Stimulated activated naive CD8-positive, alpha-beta T cell treated with anti-CD3 and anti-CD28 coated beads, Interleukin-15, Interleukin-2, amounts not matched to agents 100 ng/mL and 50 ng/mL, for 24 hours (primary cell): ENCODE results near the gene TOR1A.

Source experiments
- H3K27ac Mint-ChIP-seq: one replicate; pipeline ENCODE4 v1.8.0; 2021; ENCODE audit warnings: mild to moderate bottlenecking, mixed read lengths
- H3K27me3 Mint-ChIP-seq: one replicate; pipeline ENCODE4 v1.8.0; 2021; ENCODE audit warnings: mixed read lengths
- H3K36me3 Mint-ChIP-seq: one replicate; pipeline ENCODE4 v1.8.0; 2021; ENCODE audit warnings: low read depth, mixed read lengths
- H3K4me1 Mint-ChIP-seq: one replicate; pipeline ENCODE4 v1.8.0; 2021; ENCODE audit warnings: low read depth, mixed read lengths
- H3K4me3 Mint-ChIP-seq: one replicate; pipeline ENCODE4 v1.8.0; 2021; ENCODE audit warnings: mild to moderate bottlenecking, mixed read lengths
- H3K9me3 Mint-ChIP-seq: one replicate; pipeline ENCODE4 v1.8.0; 2021; ENCODE audit warnings: mixed read lengths

TOR1A gene

GRCh38 chr9:129823935-129824601 is at the start of gene TOR1A:
Gene TOR1A, minus strand, starts transcription at chr9:129824136. Its CDS starts 51 bp downstream, at chr9:129824085.
- H3K27ac Mint-ChIP-seq, result peak within 1 kb of the TSS; percentile 63
- H3K36me3 Mint-ChIP-seq, result peaks cover 39% of the 10 kb centered on the region
- no peaks in the 10 kb centered on the region for H3K27me3 Mint-ChIP-seq

GRCh38 chr9:129871046-129871445 is 47.1 kb upstream of the TOR1A start:
- H3K27me3 Mint-ChIP-seq, result no peaks in the 10 kb centered on the region
- H3K27ac Mint-ChIP-seq, result peak overlapping the region; percentile 74
- H3K36me3 Mint-ChIP-seq, result peaks cover 31% of the 10 kb centered on the region
- no peak overlapping the region for H3K4me3 Mint-ChIP-seq
- no peaks in the 10 kb centered on the region for H3K9me3 Mint-ChIP-seq
- H3K4me1 Mint-ChIP-seq, result peaks cover 51% of the 10 kb centered on the region

More at GRCh38 chr9:129823935-129824601, at the start of gene TOR1A:
- Mint-ChIP-seq H3K4me1 (peaks cover 11% of the 10 kb centered on the region), H3K9me3 (no peaks in the 10 kb centered on the region), H3K4me3 (peak within 1 kb of the TSS; percentile 88)

- H3K4me1 Mint-ChIP-seq, result peaks cover 63% of the 10 kb centered on the region
- peaks cover 41% of the 10 kb centered on the region for H3K36me3 Mint-ChIP-seq
These were observed 45.9 kb upstream of the TOR1A start for GRCh38 chr9:129869585-129870501.

GRCh38 chr9:129868872-129869486 is 45.0 kb upstream of the TOR1A start:
- Mint-ChIP-seq H3K9me3 (no peaks in the 10 kb centered on the region), H3K4me1 (peaks cover 68% of the 10 kb centered on the region), H3K27ac (peak overlapping the region; percentile 89), H3K36me3 (peaks cover 39% of the 10 kb centered on the region), H3K4me3 (peak overlapping the region; percentile 55), H3K27me3 (no peaks in the 10 kb centered on the region)

More at GRCh38 chr9:129869585-129870501, 45.9 kb upstream of the TOR1A start:
- Mint-ChIP-seq H3K27me3 (no peaks in the 10 kb centered on the region), H3K27ac (peak overlapping the region; percentile 89), H3K4me3 (peak overlapping the region; percentile 55), H3K9me3 (no peaks in the 10 kb centered on the region)

- peaks cover 76% of the 10 kb centered on the region for H3K4me1 Mint-ChIP-seq
- H3K36me3 Mint-ChIP-seq, result peaks cover 41% of the 10 kb centered on the region
- peak overlapping the region; percentile 55 for H3K4me3 Mint-ChIP-seq
- H3K27ac Mint-ChIP-seq, result peak overlapping the region; percentile 96
- H3K27me3 Mint-ChIP-seq, result no peaks in the 10 kb centered on the region
- no peaks in the 10 kb centered on the region for H3K9me3 Mint-ChIP-seq
These were observed 44.3 kb upstream of the TOR1A start for GRCh38 chr9:129868023-129868871.

GRCh38 chr9:129867136-129868022 is 43.4 kb upstream of the TOR1A start:
- Mint-ChIP-seq H3K9me3 (no peaks in the 10 kb centered on the region), H3K4me3 (no peak overlapping the region), H3K27ac (peak overlapping the region; percentile 96), H3K36me3 (peaks cover 43% of the 10 kb centered on the region), H3K4me1 (peaks cover 82% of the 10 kb centered on the region), H3K27me3 (no peaks in the 10 kb centered on the region)

GRCh38 chr9:129866394-129867135 is 42.6 kb upstream of the TOR1A start:
- Mint-ChIP-seq H3K27me3 (no peaks in the 10 kb centered on the region), H3K36me3 (peaks cover 49% of the 10 kb centered on the region), H3K9me3 (no peaks in the 10 kb centered on the region), H3K4me1 (peaks cover 88% of the 10 kb centered on the region), H3K4me3 (peak overlapping the region; percentile 40), H3K27ac (peak overlapping the region; percentile 96)

GRCh38 chr9:129865668-129866320 is 41.9 kb upstream of the TOR1A start:
- Mint-ChIP-seq H3K9me3 (no peaks in the 10 kb centered on the region), H3K4me3 (peak overlapping the region; percentile 40), H3K27me3 (no peaks in the 10 kb centered on the region), H3K36me3 (peaks cover 50% of the 10 kb centered on the region), H3K27ac (peak overlapping the region; percentile 96), H3K4me1 (peaks cover 92% of the 10 kb centered on the region)

- Mint-ChIP-seq H3K4me3 (peak overlapping the region; percentile 26), H3K9me3 (no peaks in the 10 kb centered on the region), H3K27ac (peak overlapping the region; percentile 81), H3K27me3 (no peaks in the 10 kb centered on the region), H3K36me3 (peaks cover 48% of the 10 kb centered on the region), H3K4me1 (peaks cover 90% of the 10 kb centered on the region)
These were observed 41.2 kb upstream of the TOR1A start for GRCh38 chr9:129864991-129865647.

- Mint-ChIP-seq H3K4me1 (peaks cover 84% of the 10 kb centered on the region), H3K9me3 (no peaks in the 10 kb centered on the region)
These were observed 39.2 kb upstream of the TOR1A start for GRCh38 chr9:129863059-129863690.

GRCh38 chr9:129861447-129861827 is 37.5 kb upstream of the TOR1A start:
- Mint-ChIP-seq H3K27me3 (no peaks in the 10 kb centered on the region), H3K4me1 (peaks cover 70% of the 10 kb centered on the region), H3K36me3 (peaks cover 56% of the 10 kb centered on the region), H3K27ac (peak overlapping the region; percentile 83), H3K4me3 (no peak overlapping the region), H3K9me3 (no peaks in the 10 kb centered on the region)

More at GRCh38 chr9:129863059-129863690, 39.2 kb upstream of the TOR1A start:
- peak overlapping the region; percentile 88 for H3K27ac Mint-ChIP-seq
- H3K36me3 Mint-ChIP-seq, result peaks cover 55% of the 10 kb centered on the region
- no peaks in the 10 kb centered on the region for H3K27me3 Mint-ChIP-seq
- H3K4me3 Mint-ChIP-seq, result peak overlapping the region; percentile 62
